GM13977 (cell line): ENCODE data around the gene ZNF136.
A peak's percentile ranks its signal among the peaks of the same experiment; 100 is the strongest.

Experiments used
- DNase-seq: peaks from one replicate; pipeline ENCODE4 v3.0.0; 2012; ENCODE audit warnings: low spot score
- CTCF ChIP-seq: IDR thresholded peaks from 2 replicates; pipeline ENCODE4 v1.5.1; 2012; ENCODE audit warnings: mild to moderate bottlenecking, control low read depth; ENCODE audit not compliant: insufficient read depth; ENCODE audit errors: extremely low read depth, missing control alignments
- in situ Hi-C: fragments of 300-500 bp; cut with MboI; formaldehyde crosslinking; loops from one replicate; pipeline ENCODE4 v1.12.0; 2022; ENCODE audit warnings: low sequenced_read_pairs, low pct_unique_long_range_greater_than_20kb, mixed read lengths, inconsistent platforms; ENCODE audit not compliant: unreplicated experiment

ZNF136 gene

GRCh38 chr19:12162882-12163806 lies at the start of gene ZNF136:
TSS of gene ZNF136 (plus strand) at chr19:12163096. CDS start at chr19:12163204, 108 bp downstream.
- in situ Hi-C loops = no loop called here
- DNase-seq = peak; percentile 99
- no peak for TF ChIP-seq CTCF

GRCh38 chr19:12113121-12113520 lies 49.8 kb upstream of the ZNF136 start:
- in situ Hi-C loops = no loop called here
- no peak for DNase-seq
- no peak for TF ChIP-seq CTCF

- in situ Hi-C loops = no loop called here
- no peak for DNase-seq
- TF ChIP-seq CTCF = no peak
Observed at GRCh38 chr19:12117201-12117970, 45.5 kb upstream of the ZNF136 start.

GRCh38 chr19:12126707-12127106 lies 36.2 kb upstream of the ZNF136 start:
- TF ChIP-seq CTCF = peak; percentile 26
- no peak for DNase-seq
- in situ Hi-C loops = loop anchor here (25.0 kb wide), 1 partner anchor 164 kb away; the partner anchor contains the start of gene ZNF763

GRCh38 chr19:12133069-12133468 lies 29.8 kb upstream of the ZNF136 start:
- in situ Hi-C loops = loop anchor here (25.0 kb wide), 1 partner anchor 171 kb away; the partner anchor contains the start of gene ZNF763
- DNase-seq = no peak
- no peak for TF ChIP-seq CTCF

GRCh38 chr19:12137221-12137940 lies 25.5 kb upstream of the ZNF136 start:
- no peak for DNase-seq
- in situ Hi-C loops = loop anchor here (25.0 kb wide), 1 partner anchor 175 kb away; the partner anchor contains the start of gene ZNF763
- TF ChIP-seq CTCF = peak; percentile 80
